ENCODE measurements around the gene SULT1A2. TPM values are rescaled to one million over a fixed set of nuclear protein-coding genes. Genes with fewer than 3 reads are reported as not detected.
"Not testable (repeated sequence)": the region's sequence is repeated elsewhere in the genome, so short reads cannot be mapped to it uniquely, and the experiment has no call there.

Gene SULT1A2
- polyA plus RNA-seq, 6 donors from 2014 or later, result 0.20 TPM; not detected in 5

DNA sequence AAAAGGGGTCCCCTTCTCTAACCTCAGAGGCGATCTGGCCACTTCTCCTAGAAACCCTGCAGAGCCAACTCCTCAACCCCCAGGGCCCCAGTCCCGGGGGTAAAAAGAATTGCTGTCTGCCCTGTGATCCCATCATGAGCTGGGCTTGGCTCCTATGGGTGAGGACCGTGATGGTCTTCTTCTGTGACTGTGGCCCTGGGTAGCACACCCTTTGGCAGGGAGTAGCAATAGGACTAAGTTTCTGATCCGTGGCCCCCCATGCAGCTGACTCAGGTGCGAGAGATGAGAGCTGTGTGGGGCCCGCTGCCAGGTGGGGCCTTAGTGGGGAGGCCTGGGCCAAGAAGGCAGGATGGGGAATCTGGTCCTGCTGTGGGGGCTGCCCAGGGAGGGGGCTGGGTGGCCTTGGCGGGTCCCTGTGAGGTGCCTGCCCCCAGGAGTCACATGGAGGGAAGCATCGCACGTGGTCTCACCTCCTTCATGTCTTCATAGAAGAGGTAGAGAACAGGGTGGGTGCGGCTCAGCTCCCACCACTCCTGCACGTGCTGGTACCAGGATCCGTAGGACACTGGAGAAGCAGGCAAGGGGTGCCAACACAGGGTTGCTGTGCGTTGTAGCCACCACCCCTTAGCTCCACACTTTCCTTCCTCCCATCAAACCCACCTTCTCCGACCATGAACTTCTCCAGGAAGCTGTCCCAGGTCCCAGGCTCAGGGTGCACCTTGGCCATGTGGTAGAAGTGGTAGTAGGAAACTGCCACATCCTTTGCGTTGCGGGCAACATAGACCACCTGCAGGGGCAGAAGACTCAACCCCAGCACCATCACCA is 9.7 kb upstream of the SULT1A2 start:
- ATAC-seq (ENCODE audit: low read depth in 2 of 2), result no peak
- H3K4me3 Mint-ChIP-seq, result no peak overlapping the region
- H3K36me3 Mint-ChIP-seq, result no peaks in the 10 kb centered on the region
- peaks cover under 1 to 5% (median 4%) of the 10 kb centered on the region in 3 donors for H3K4me1 Mint-ChIP-seq
- no peak for DNase-seq
- peak overlapping the region in 1 of 6 donors; percentile 66 for H3K27ac Mint-ChIP-seq
- H3K27me3 Mint-ChIP-seq, result no peaks in the 10 kb centered on the region
- no peaks in the 10 kb centered on the region for H3K9me3 Mint-ChIP-seq

DNA sequence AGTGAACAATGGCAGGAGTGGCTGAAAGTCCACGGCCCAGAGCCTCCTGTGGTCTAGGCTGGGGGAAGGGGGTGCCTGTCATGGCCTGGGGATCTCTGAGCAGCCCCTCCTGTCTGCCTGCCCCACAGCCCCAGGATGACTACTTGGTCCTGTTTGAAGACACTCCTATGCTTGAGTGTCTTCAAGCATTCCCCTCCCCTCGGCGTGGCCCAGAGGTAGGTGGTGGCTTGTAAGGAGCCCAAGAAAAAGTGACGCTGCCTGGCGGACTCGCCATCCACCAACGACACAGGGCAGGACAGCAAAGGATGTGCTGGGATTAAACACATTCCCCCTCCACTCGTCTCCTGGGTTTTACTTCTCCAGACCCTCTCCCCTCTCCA is 7.3 kb upstream of the SULT1A2 start:
- no peaks in the 10 kb centered on the region for H3K36me3 Mint-ChIP-seq
- DNase-seq (no peak), ATAC-seq (ENCODE audit: low read depth in 2 of 2) (no peak)
- peaks cover 0 to 3% (median under 1%) of the 10 kb centered on the region in 3 donors for H3K4me1 Mint-ChIP-seq
- peak overlapping the region in 1 of 6 donors; percentile 52 for H3K27ac Mint-ChIP-seq
- no peaks in the 10 kb centered on the region for H3K9me3 Mint-ChIP-seq
- H3K4me3 Mint-ChIP-seq, result no peak overlapping the region
- H3K27me3 Mint-ChIP-seq, result no peaks in the 10 kb centered on the region

DNA sequence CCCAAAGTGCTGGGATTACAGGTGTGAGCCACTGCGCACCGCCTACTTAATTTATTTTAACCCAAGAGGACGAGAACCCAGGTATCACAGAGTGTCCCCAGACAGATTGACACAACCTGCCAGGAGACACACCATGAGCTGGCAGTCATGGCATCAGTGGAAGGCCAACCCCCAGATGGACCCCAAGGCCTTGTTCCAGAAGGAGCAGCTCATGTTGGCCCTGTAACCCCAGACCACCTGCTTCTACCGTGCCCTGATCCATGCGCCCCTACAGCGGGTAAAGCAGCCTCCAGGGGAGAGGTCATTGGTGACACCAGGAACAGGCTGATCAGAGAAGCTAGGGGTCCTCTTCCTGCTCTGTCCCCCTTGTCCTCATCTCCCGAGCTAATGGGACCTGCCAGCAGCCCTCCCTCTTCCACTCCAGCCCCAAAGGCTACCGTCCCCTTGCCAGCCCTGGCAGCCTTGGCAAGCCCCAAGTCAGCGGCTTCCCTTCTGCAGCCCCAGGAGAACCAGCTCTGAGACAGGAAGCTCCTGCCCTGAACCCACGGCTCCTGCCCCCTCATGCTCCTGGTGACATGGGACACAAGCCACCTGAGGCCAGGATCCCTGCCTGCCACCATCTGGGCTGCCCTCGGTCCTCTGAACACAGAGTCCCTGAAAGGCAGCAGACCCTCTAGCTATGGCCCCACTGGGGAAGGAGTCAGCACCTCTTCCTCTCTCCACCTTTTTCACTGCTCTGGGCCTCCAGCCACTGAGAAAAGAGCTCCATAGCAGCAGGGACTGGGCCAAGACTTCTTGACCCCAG is 6.7 kb upstream of the SULT1A2 start:
- no peak for DNase-seq
- peaks cover 0 to 3% (median 0%) of the 10 kb centered on the region in 3 donors for H3K4me1 Mint-ChIP-seq
- no peak overlapping the region for H3K27ac Mint-ChIP-seq
- no peak overlapping the region for H3K4me3 Mint-ChIP-seq
- ATAC-seq (ENCODE audit: low read depth in 2 of 2), result no peak
- H3K27me3 Mint-ChIP-seq, result no peaks in the 10 kb centered on the region
- no peaks in the 10 kb centered on the region for H3K9me3 Mint-ChIP-seq
- H3K36me3 Mint-ChIP-seq, result no peaks in the 10 kb centered on the region

DNA sequence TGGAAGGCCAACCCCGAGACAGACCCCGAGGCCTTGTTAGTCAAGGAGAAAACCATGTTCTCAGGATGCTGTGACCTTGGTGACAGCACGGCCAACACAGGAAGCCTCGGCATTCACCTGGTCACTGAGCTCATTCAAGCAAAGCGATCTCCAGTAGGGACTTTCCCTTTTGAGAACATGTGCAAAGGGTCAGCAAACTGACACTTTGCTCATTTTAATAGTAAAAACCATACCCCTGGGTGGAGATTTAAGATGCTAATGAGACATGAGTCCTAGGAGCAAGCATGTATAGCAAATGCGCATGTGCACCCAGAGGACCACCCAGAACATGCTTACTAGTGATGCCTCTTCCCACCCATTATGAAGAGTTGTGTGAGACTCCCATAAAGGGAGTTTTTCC is 5.7 kb upstream of the SULT1A2 start:
- ATAC-seq (ENCODE audit: low read depth in 2 of 2), result no peak
- Mint-ChIP-seq H3K4me1 (peaks cover 0 to 3% (median 0%) of the 10 kb centered on the region in 3 donors), H3K4me3 (no peak overlapping the region), H3K27ac (no peak overlapping the region), H3K27me3 (peaks cover 0 to 6% (median 5%) of the 10 kb centered on the region in 3 donors), H3K36me3 (no peaks in the 10 kb centered on the region), H3K9me3 (no peaks in the 10 kb centered on the region)
- DNase-seq, result no peak

DNA sequence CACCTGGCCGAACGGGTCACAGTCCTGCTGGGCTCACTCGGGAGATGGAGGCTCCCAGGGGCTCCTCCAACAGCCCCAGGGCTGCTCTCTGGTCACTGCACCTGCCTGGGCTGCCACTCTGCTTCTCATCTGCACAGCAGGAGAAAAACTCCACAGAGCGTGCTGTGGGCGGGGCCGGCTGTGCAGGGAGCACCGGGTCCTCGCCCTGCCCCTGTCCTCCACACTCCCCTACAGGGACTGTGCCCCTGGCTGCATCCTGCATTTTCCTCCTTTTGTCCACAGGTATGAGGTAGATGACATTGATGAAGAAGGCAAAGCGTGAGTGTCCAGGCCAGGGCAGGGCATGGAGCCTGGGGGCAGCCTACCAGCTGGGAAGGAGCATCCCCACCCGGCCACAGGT is 5.2 kb upstream of the SULT1A2 start:
- not testable (repeated sequence) for H3K9me3 Mint-ChIP-seq; H3K4me3 Mint-ChIP-seq; H3K36me3 Mint-ChIP-seq; H3K27me3 Mint-ChIP-seq; H3K4me1 Mint-ChIP-seq; H3K27ac Mint-ChIP-seq; ATAC-seq (ENCODE audit: low read depth in 2 of 2); DNase-seq

DNA sequence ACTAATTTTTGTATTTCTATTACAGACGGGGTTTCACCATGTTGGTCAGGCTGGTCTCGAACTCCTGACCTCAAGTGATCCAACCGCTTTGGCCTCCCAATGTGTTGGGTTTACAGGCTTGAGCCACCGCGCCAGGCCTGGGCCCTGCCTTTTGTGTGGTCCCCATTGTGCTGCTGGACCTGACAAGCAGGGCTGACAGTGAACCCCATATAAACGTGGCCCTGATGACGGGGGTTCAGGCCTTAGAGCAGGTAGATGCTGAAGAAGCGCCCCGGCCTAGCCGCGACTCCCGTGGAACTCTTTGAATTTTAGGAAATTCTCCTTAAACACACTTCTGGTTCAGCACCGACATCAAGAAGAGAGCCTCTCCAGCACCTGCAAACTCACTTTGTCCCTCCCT is 4.7 kb upstream of the SULT1A2 start:
- H3K4me3 Mint-ChIP-seq, result peak overlapping the region in 5 of 8 donors; percentile 29 to 88 (median 55)
- not testable (repeated sequence) for H3K36me3 Mint-ChIP-seq; DNase-seq; H3K4me1 Mint-ChIP-seq; H3K27me3 Mint-ChIP-seq; ATAC-seq (ENCODE audit: low read depth in 2 of 2); H3K9me3 Mint-ChIP-seq
- H3K27ac Mint-ChIP-seq, result peak overlapping the region in 1 of 6 donors; percentile 51

DNA sequence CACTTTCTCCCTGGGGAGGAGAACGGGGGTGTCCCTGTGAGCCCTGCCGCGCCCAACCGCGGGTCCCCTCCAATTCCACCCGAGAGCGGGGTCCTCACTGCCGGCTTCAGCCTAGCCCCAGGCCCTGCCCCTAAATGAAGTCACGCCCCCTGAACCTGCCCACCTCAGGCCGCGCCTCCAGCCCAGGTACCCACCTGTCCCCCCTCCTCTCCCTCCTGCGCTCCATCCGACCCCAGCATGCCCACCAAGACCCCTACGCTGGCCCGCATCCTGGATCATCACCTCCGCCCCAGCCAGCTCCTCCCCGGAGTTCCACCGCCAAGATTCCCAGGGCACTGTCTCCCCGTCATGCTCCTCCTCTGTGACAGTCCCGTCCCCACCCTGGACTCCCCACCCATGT is 4.1 kb upstream of the SULT1A2 start:
- not testable (repeated sequence) for H3K4me1 Mint-ChIP-seq; H3K36me3 Mint-ChIP-seq; ATAC-seq (ENCODE audit: low read depth in 2 of 2); H3K9me3 Mint-ChIP-seq; DNase-seq; H3K27me3 Mint-ChIP-seq; H3K27ac Mint-ChIP-seq
- peak overlapping the region in 1 of 8 donors; percentile 49 for H3K4me3 Mint-ChIP-seq

DNA sequence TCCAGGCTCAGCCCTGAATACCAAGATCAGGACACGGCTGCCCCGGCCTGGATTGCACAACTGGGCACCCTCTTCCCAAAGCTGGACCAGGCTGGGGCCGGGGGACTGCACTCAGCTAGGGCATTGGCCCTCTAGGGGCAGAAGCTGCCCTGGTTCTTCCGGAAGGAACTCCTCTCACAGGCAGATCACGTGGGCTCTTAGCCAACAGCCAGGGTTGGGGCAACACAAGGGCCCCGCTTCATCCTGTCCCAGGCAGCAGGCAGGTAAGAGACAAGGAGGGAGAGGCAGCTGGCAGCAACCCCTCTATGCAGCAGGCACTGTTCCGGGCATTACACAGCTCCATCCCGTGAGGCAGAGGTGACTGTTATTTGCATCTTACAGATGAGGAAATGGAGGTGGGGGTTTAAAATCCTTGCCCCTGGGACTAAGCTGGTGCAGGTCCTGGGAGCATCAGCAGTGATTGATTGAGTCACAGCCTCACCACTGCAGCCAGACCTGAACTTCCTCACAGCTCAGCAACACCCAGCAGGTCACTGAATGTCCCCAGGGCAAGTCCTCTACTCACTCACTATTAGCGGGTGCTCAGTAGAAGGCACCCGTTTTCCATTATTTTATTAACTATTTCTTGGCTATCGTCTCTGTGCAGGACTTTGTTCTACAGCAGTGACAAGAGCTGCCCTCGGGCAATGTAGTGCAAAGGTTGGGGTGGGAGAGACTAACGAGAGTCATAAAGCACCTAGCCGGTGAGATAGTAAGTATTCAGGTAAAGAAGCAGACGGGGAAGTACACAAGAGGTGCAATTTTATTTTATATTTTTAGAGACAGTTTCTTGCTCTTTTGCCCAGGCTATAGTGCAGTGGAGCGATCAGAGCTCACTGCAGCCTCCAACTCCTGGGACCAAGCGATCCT is 2.8 kb upstream of the SULT1A2 start:
- not testable (repeated sequence) for DNase-seq

DNA sequence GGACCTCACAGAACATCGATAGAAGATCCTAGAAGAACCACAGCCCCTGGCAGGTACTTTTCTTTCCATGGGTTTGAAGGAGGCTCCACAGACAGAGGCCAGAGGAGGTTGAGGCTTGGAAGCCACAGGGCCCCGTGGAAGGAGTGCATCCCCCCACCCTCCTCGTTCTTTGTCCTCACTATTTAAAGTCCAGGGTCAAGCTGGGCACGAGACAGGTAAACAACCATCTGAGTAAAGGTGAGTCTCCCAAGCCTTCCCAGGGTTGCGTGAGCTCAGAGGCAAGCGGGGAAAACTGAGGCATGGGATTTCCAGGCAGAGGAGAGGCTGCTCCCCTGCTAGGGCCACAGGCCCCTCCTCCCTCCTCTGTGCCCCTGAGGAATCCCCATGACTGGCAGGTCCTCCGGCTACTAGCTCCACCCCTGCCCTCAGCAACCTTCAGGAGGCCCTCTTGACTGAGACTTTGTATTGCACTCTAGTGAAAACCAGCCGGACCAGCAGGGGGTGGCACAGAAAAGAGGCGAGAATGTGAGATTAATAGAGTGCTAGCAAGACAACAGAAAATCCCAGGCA is 927 bp upstream of the SULT1A2 start:
- H3K36me3 Mint-ChIP-seq, result no peaks in the 10 kb centered on the region
- no peak overlapping the region for H3K4me3 Mint-ChIP-seq
- DNase-seq (no peak), ATAC-seq (ENCODE audit: low read depth in 2 of 2) (no peak)
- H3K9me3 Mint-ChIP-seq, result no peaks in the 10 kb centered on the region
- peaks cover 0 to 9% (median 9%) of the 10 kb centered on the region in 3 donors for H3K27me3 Mint-ChIP-seq
- H3K4me1 Mint-ChIP-seq, result peaks cover 0 to 10% (median 2%) of the 10 kb centered on the region in 3 donors
- no peak overlapping the region for H3K27ac Mint-ChIP-seq

More for the DNA sequence above, 2.8 kb upstream of the SULT1A2 start:
- H3K27me3 Mint-ChIP-seq, H3K27ac Mint-ChIP-seq, H3K4me1 Mint-ChIP-seq, H3K4me3 Mint-ChIP-seq, H3K9me3 Mint-ChIP-seq, H3K36me3 Mint-ChIP-seq: not testable (repeated sequence)
- peak; percentile 79 to 85 for ATAC-seq (ENCODE audit: low read depth in 2 of 2)

DNA sequence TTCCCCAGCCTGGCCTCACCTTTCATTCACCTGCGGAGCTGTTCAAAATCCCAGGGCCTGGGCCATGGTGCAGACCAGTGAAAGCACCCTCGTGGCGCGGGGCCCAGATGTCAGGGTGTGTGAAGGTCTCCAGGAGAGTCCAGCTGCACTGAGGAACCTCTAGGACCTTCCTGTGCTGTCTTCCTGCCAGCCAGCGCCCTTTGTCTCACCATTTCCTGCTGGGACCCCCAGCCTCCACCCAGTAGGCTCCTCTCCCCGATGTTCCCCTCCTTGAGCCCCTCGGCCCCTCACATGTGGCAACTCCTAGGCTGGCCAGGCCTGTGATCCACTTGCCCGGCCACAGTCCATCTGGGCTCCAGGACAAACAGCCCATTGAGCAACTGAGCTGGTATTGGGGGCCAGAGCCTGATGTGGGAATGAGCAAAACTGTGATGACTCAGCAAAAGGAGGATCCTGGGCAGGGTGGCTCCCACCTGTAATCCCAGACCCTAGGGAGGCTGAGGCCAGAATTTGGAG is 677 bp downstream of the SULT1A2 start:
- no peak overlapping the region for H3K27ac Mint-ChIP-seq
- H3K36me3 Mint-ChIP-seq, result no peaks in the 10 kb centered on the region
- peaks cover 0 to 6% (median 2%) of the 10 kb centered on the region in 3 donors for H3K4me1 Mint-ChIP-seq
- H3K9me3 Mint-ChIP-seq, result no peaks in the 10 kb centered on the region
- no peak for DNase-seq
- no peak for ATAC-seq (ENCODE audit: low read depth in 2 of 2)
- H3K4me3 Mint-ChIP-seq, result peak overlapping the region in 2 of 8 donors; percentile 9 to 21
- peaks cover 0 to 9% (median 9%) of the 10 kb centered on the region in 3 donors for H3K27me3 Mint-ChIP-seq

DNA sequence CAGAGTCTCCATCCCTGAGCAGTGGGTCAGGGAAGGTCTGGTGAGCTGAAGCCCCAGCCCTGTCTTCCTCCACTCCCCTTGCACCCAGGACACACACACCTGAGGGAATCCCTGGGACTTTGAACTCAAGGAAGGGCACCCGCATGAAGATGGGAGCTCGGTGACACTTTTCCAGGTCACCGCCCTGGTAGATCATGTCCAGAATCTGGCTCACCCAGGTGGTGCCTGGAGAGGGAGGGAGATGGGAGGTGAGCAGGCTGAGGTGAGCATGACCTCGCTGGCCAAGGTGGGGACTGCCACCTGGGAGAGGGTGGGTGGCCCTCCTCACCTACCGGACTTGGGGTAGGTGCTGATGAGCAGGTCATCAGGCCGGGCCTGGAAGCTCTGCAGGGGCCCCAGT is 1.4 kb downstream of the SULT1A2 start:
- not testable (repeated sequence) for H3K27ac Mint-ChIP-seq; DNase-seq; H3K4me1 Mint-ChIP-seq; H3K36me3 Mint-ChIP-seq; H3K9me3 Mint-ChIP-seq; ATAC-seq (ENCODE audit: low read depth in 2 of 2); H3K27me3 Mint-ChIP-seq
- H3K4me3 Mint-ChIP-seq, result peak overlapping the region in 1 of 8 donors; percentile 25

DNA sequence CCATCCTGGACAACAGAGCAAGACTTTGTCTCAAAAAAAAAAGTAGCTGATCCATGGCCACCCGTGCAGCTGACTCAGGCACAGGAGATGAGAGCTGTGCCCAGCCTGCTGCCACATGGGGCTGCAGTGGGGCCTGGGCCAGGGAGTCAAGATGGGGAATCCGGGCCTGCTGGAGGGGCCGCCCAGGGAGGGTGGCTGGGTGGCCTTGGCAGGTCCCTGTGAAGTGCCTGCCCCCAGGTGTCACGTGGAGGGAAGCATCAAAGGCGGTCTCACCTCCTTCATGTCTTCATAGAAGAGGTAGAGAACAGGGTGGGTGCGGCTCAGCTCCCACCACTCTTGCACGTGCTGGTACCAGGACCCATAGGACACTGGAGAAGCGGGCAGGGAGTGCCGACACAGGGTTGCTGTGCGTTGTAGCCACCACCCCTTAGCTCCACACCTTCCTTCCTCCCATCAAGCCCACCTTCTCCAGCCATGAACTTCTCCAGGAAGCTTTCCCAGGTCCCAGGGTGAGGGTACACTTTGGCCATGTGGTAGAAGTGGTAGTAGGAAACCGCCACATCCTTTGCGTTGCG is 3.8 kb downstream of the SULT1A2 start:
- Mint-ChIP-seq H3K36me3 (peaks cover 0 to 10% of the 10 kb centered on the region in 2 donors), H3K27me3 (peaks cover 0 to 9% (median 9%) of the 10 kb centered on the region in 3 donors), H3K4me3 (no peak overlapping the region), H3K27ac (peak overlapping the region in 1 of 6 donors; percentile 8), H3K9me3 (no peaks in the 10 kb centered on the region), H3K4me1 (peaks cover 0 to 6% (median 2%) of the 10 kb centered on the region in 3 donors)
- DNase-seq (no peak), ATAC-seq (ENCODE audit: low read depth in 2 of 2) (no peak)
